ENCODE data around the gene CBR1.
A peak's percentile ranks its signal among the peaks of the same experiment; 100 is the strongest.

The CBR1 gene

DNA sequence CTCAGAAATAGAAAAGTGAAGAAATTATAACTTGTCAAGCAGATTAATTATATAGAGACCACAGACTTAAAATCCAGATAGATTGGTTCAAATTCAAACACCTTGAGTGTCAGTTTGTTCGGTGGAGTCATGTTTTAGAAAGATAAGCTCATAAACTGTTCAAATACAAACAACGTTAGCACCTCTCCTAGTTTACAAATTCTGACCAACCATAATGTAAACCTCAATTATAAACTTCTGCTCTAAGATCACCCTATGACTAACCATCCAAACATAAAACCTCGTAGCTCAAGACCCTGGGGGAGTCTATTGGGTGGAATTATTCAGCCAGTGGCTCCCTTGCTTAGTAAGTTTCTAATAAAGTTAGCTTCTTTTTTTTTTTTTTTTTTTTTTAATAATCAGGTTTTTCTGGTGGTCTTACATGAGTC lies 12.4 kb downstream of the CBR1 start:
- DNase-seq, result no peak

GRCh38 chr21:36087362-36088138 lies 17.7 kb downstream of the CBR1 start:
- peak; percentile 42 for DNase-seq

- no peak for DNase-seq
Observed at GRCh38 chr21:36089946-36090345, 20.1 kb downstream of the CBR1 start.

GRCh38 chr21:36092681-36093080 lies 22.9 kb downstream of the CBR1 start:
- DNase-seq, result no peak

- DNase-seq, result no peak
Observed at GRCh38 chr21:36093512-36093911, 23.7 kb downstream of the CBR1 start.

GRCh38 chr21:36096398-36097290 lies 26.8 kb downstream of the CBR1 start:
- DNase-seq, result no peak

- DNase-seq, result no peak
Observed at GRCh38 chr21:36097427-36098181, 27.8 kb downstream of the CBR1 start.

GRCh38 chr21:36098182-36098532 lies 28.3 kb downstream of the CBR1 start:
- DNase-seq, result no peak

- DNase-seq, result peak; percentile 76
Observed at GRCh38 chr21:36099000-36099399, 29.2 kb downstream of the CBR1 start.

DNA sequence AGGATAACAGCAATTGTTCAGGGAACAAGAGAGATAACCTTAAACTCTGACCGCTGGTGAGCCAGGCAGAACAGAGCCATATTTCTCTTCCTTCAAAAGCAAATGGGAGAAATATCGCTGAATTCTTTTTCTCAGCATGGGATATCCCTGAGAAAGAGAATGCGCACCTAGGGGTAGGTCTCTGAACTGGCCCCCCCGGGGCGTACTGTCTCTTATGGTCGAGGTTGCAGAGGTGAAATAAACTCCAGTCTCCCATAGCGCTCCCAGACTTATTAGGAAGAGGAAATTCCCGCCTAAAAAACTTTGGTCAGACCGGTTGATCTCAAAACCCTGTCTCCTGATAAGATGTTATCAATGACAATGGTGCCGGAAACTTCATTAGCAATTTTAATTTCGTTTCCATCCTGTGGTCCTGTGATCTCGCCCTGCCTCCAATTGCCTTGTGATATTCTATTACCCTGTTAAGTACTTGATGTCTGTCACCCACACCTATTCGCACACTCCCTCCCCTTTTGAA lies 29.9 kb downstream of the CBR1 start:
- peak; percentile 54 for DNase-seq

DNA sequence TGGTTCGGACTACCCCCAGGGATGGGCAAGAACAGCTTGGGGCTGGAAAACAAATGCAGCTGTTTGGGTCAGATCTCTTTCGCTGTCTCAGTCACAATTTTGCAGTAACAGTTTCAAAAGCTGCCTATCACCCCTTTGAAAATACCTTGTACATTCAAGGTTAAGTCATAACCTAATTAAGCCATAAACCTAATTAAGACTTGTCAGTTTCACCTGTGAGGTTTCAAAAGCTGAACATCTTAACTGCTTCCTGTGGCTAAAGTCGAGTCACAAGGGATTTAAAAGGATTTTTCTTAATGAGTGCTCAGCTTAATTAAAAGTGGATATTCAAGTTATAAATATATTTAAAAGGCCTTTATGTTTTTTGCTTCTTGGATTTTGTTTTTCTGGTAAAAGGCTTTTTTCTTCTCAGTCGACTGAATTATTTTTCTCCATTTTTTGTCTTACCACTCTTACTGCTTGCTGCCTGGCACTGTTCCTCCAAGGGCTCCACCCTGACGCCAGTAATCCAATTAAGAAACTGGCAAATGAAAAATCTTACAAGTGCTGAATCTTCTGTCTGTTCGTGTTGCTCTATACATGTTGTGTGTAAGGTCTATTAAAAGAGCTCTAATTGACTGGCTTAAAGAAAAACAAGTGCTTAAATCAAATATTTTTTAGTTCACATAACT lies 31.3 kb downstream of the CBR1 start:
- DNase-seq, result peak; percentile 86

DNA sequence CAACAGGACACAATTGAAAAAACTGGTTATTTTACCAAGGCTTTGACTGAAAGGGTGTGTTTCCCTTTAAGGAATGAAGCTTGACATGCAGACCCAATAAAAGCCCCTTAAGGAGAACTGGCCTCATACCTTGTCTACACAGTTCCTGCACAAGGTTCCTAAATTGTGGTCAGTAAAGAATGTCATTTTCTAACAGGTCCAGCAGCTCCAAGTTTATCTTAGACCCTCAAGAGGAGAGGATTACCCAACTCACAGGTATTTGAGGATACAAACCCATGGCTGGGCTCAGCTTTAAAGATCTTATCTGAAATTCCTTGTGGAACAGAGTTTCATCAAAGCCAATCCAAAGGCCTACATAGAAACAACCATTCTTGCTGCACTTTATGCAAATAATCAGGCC lies 33.6 kb downstream of the CBR1 start:
- no peak for DNase-seq

- peak; percentile 68 for DNase-seq
Observed at GRCh38 chr21:36104317-36105300, 34.8 kb downstream of the CBR1 start.

- no peak for DNase-seq
Observed at GRCh38 chr21:36105327-36105842, 35.6 kb downstream of the CBR1 start.

DNA sequence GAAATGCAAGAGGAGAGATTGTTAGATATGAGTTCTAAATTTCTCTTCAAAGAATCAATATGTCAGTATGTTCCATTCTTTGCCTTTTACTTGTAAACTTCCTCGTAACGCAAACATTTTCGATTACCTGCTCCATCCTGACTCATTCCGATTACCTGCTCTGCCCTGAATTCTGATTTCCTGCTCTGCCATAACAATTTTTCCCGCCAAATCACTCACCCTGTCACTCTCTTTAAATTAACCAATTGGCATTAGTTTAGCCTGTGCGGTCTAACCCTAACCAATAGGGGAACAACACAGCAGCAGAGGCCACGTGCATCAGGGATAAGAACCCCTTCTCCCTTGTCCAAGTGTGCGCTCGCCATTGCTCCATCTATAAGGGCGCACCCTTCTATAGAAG lies 40.0 kb downstream of the CBR1 start:
- no peak for DNase-seq

DNA sequence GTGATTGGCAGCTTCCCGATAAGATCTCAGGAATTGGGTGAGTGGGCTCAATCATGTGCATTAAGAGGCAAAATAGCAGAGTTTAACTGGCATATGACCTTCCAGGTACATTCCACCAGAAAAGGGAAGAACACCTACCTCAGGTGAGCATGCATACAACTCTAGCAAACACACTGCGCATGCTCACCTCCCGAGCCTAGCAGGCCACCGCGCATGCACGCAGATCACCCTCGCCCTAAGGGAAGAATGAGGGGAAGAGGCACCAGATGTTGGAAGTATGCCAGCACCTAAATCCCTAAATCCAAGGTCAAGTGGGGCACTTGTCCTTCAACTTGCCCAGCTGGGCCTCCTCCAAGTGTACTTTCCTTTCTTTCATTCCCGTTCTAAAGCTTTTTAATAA lies 41.4 kb downstream of the CBR1 start:
- DNase-seq, result peak; percentile 90

DNA sequence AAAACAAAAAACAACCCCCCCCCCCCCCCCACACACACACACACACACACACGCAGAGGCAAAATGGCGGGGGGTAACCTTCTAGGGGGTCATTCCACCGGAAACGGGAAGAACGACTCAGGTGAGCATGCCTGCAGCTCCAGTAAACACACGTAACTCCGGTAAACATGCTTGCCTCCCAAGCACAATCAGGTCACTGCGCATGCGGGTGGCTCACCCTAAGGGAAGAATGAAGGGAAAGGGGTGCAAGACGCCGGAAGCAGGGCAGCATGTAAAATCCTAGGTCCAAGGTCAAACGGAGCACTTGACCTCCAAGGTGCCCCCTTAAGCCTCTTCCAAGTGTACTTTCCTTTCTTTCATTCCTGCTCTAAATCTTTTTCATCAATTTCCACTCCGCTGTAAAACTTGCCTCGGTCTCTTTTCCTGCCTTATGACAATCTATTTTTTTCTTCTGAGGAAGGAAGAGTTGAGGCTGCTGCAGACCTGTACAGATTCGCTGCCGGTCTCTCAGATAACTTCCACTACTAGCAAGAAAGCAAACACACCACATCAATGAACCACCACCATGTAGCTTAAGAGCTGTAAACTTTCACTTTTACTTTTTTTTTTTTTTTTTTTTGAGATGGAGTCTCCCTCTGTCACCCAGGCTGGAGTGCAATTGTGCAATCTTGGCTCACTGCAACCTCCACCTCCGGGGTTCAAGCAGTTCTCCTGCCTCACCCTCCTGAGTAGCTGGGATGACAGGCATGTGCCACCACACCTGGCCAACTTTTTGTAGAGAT lies 44.0 kb downstream of the CBR1 start:
- no peak for DNase-seq

- DNase-seq, result no peak
Observed at GRCh38 chr21:36115138-36115730, 45.4 kb downstream of the CBR1 start.

- no peak for DNase-seq
Observed at GRCh38 chr21:36117286-36117741, 47.5 kb downstream of the CBR1 start.

Measured in NCI-H82 (cell line).